Skin epidermis (tissue), 12 donors: ENCODE data around the gene REL.
"Not testable (repeated sequence)": the region's sequence is repeated elsewhere in the genome, so short reads cannot be mapped to it uniquely, and the experiment has no call there.

ENCODE experiments used
- H3K27ac ChIP-seq, 21 experiments: fragments of 200-600 bp; sonication (generic) in 11 of 21; one replicate each; pipeline ENCODE4 v1.5.0; 2020; ENCODE audit warnings: mild to moderate bottlenecking in 3 of 21, inconsistent platforms in 2 of 21, moderate library complexity in 2 of 21
- H3K4me3 ChIP-seq, 7 experiments: fragments of 200-600 bp; sonication (generic) in 2 of 7; one replicate each; pipeline ENCODE4 v1.5.0; 2020; ENCODE audit warnings: inconsistent platforms in 2 of 7, mild to moderate bottlenecking in 2 of 7, moderate library complexity in 1 of 7

The REL gene

GRCh38 chr2:60865361-60865760 lies 16.0 kb upstream of the REL start:
- H3K27ac ChIP-seq, H3K4me3 ChIP-seq: not testable (repeated sequence)

- Histone ChIP-seq H3K4me3 (no peak overlapping the region), H3K27ac (peak overlapping the region in 6 of 21 experiments; percentile 27 to 49 (median 38))
These were observed 14.4 kb upstream of the REL start for GRCh38 chr2:60867007-60867406.

GRCh38 chr2:60867848-60868247 lies 13.5 kb upstream of the REL start:
- H3K4me3 ChIP-seq: no peak overlapping the region
- H3K27ac ChIP-seq: peak overlapping the region in 9 of 21 experiments; percentile 14 to 69 (median 41)

GRCh38 chr2:60868589-60869273 lies 12.6 kb upstream of the REL start:
- Histone ChIP-seq H3K27ac (peak overlapping the region in 6 of 21 experiments; percentile 10 to 69 (median 44)), H3K4me3 (no peak overlapping the region)

GRCh38 chr2:60872510-60872928 lies 8.9 kb upstream of the REL start:
- no peak overlapping the region for H3K4me3 ChIP-seq

GRCh38 chr2:60873381-60873780 lies 8.0 kb upstream of the REL start:
- Histone ChIP-seq H3K4me3 (no peak overlapping the region), H3K27ac (no peak overlapping the region)

More at GRCh38 chr2:60872510-60872928, 8.9 kb upstream of the REL start:
- no peak overlapping the region for H3K27ac ChIP-seq

GRCh38 chr2:60875520-60875919 lies 5.9 kb upstream of the REL start:
- Histone ChIP-seq H3K27ac (no peak overlapping the region), H3K4me3 (no peak overlapping the region)

- Histone ChIP-seq H3K4me3 (peak overlapping the region; percentile 65 to 97 (median 85)), H3K27ac (peak overlapping the region; percentile 87 to 100 (median 98))
These were observed 729 bp upstream of the REL start for GRCh38 chr2:60880643-60881046.

GRCh38 chr2:60882971-60883753 lies 1.8 kb downstream of the REL start:
- H3K4me3 ChIP-seq: peak overlapping the region; percentile 65 to 97 (median 85)
- H3K27ac ChIP-seq: peak overlapping the region; percentile 87 to 100 (median 98)

GRCh38 chr2:60883896-60884295 lies 2.5 kb downstream of the REL start:
- H3K4me3 ChIP-seq: peak overlapping the region; percentile 65 to 97 (median 85)
- H3K27ac ChIP-seq: peak overlapping the region in 19 of 21 experiments; percentile 33 to 100 (median 98)

GRCh38 chr2:60884800-60885199 lies 3.4 kb downstream of the REL start:
- Histone ChIP-seq H3K4me3 (peak overlapping the region in 6 of 7 experiments; percentile 65 to 97 (median 84)), H3K27ac (peak overlapping the region in 19 of 21 experiments; percentile 33 to 100 (median 98))

GRCh38 chr2:60885683-60886082 lies 4.3 kb downstream of the REL start:
- Histone ChIP-seq H3K27ac (peak overlapping the region in 13 of 21 experiments; percentile 32 to 100 (median 98)), H3K4me3 (peak overlapping the region in 2 of 7 experiments; percentile 5 to 85)

- Histone ChIP-seq H3K27ac (peak overlapping the region in 1 of 21 experiments; percentile 9), H3K4me3 (no peak overlapping the region)
These were observed 5.6 kb downstream of the REL start for GRCh38 chr2:60886991-60887390.

GRCh38 chr2:60888853-60889252 lies 7.5 kb downstream of the REL start:
- no peak overlapping the region for H3K4me3 ChIP-seq
- no peak overlapping the region for H3K27ac ChIP-seq

GRCh38 chr2:60889581-60890392 lies 8.4 kb downstream of the REL start:
- not testable (repeated sequence) for H3K4me3 ChIP-seq, H3K27ac ChIP-seq

- Histone ChIP-seq H3K27ac (no peak overlapping the region), H3K4me3 (no peak overlapping the region)
These were observed 9.0 kb downstream of the REL start for GRCh38 chr2:60890393-60890707.

- Histone ChIP-seq H3K27ac (no peak overlapping the region), H3K4me3 (no peak overlapping the region)
These were observed 9.8 kb downstream of the REL start for GRCh38 chr2:60891180-60891579.

GRCh38 chr2:60898567-60898966 lies 17.2 kb downstream of the REL start:
- Histone ChIP-seq H3K27ac (no peak overlapping the region), H3K4me3 (no peak overlapping the region)

- Histone ChIP-seq H3K4me3 (no peak overlapping the region), H3K27ac (peak overlapping the region in 1 of 21 experiments; percentile 30)
These were observed 18.0 kb downstream of the REL start for GRCh38 chr2:60899230-60899891.

GRCh38 chr2:60899892-60900249 lies 18.5 kb downstream of the REL start:
- H3K4me3 ChIP-seq: no peak overlapping the region
- H3K27ac ChIP-seq: peak overlapping the region in 1 of 21 experiments; percentile 30
